Keratinocyte (primary cell): ENCODE data around the gene MAB21L4. TPM values are rescaled to one million over a fixed set of nuclear protein-coding genes. Genes with fewer than 3 reads are reported as not detected.

ENCODE experiments used
- DNase-seq: peaks from one replicate; pipeline ENCODE4 v3.0.0-alpha.2; 2011; ENCODE audit warnings: low read depth, missing footprints, low spot score
- FAIRE-seq: peaks from 2 replicates; lab custom pipeline; 2011; peaks lifted over from hg19 to GRCh38; lab: Jason Lieb, UNC
- H2AFZ ChIP-seq: 2 replicates; pipeline ENCODE4 v1.6.0; 2012; ENCODE audit warnings: low read length, control low read depth, inconsistent platforms; ENCODE audit not compliant: control insufficient read depth
- H3K27ac ChIP-seq: 2 replicates; pipeline ENCODE4 v1.5.1; 2011; ENCODE audit warnings: low read length; ENCODE audit not compliant: control insufficient read depth, insufficient read depth
- H3K27me3 ChIP-seq: 3 replicates; pipeline ENCODE4 v1.6.0; 2011; ENCODE audit warnings: low read length; ENCODE audit not compliant: control insufficient read depth, insufficient read depth; ENCODE audit errors: extremely low read depth
- H3K36me3 ChIP-seq, 2 experiments: 2 replicates in 1 of 2; 3 replicates in 1 of 2; pipeline ENCODE4 v1.5.1; 2011; ENCODE audit warnings: low read length in 2 of 2, mild to moderate bottlenecking in 1 of 2; ENCODE audit not compliant: control insufficient read depth in 2 of 2, insufficient read depth in 2 of 2; ENCODE audit errors: extremely low read depth in 1 of 2
- H3K4me1 ChIP-seq: 3 replicates; pipeline ENCODE4 v1.5.1; 2011; ENCODE audit warnings: low read length; ENCODE audit not compliant: control insufficient read depth, insufficient read depth; ENCODE audit errors: extremely low read depth
- H3K4me2 ChIP-seq: 3 replicates; pipeline ENCODE4 v1.6.0; 2011; ENCODE audit warnings: low read depth, low read length; ENCODE audit not compliant: control insufficient read depth, insufficient read depth; ENCODE audit errors: extremely low read depth
- H3K4me3 ChIP-seq, 3 experiments: fragments of 200-600 bp in 1 of 3; sonication (generic) in 1 of 3; 2 replicates in 2 of 3; 3 replicates in 1 of 3; pipeline ENCODE4 v1.5.1; 2011 to 2016; ENCODE audit warnings: low read length in 3 of 3, mild to moderate bottlenecking in 3 of 3, control low read depth in 2 of 3, inconsistent platforms in 1 of 3, low read depth in 1 of 3, mixed read lengths in 1 of 3, mixed run types in 1 of 3, moderate library complexity in 1 of 3; ENCODE audit not compliant: control insufficient read depth in 2 of 3, insufficient read depth in 2 of 3; ENCODE audit errors: extremely low read depth in 1 of 3
- H3K79me2 ChIP-seq: 2 replicates; pipeline ENCODE4 v1.6.0; 2012; ENCODE audit warnings: low read length; ENCODE audit not compliant: control insufficient read depth, insufficient read depth
- H3K9ac ChIP-seq: 3 replicates; pipeline ENCODE4 v1.6.0; 2011; ENCODE audit warnings: low read length; ENCODE audit not compliant: control insufficient read depth, insufficient read depth; ENCODE audit errors: extremely low read depth
- H3K9me1 ChIP-seq: 3 replicates; pipeline ENCODE4 v1.6.0; 2011; ENCODE audit warnings: low read length; ENCODE audit not compliant: control insufficient read depth, insufficient read depth; ENCODE audit errors: extremely low read depth
- H3K9me3 ChIP-seq: 2 replicates; pipeline ENCODE4 v1.5.1; 2012; ENCODE audit warnings: low read depth, low read length; ENCODE audit not compliant: control insufficient read depth
- H4K20me1 ChIP-seq: 3 replicates; pipeline ENCODE4 v1.6.0; 2011; ENCODE audit warnings: low read length; ENCODE audit not compliant: control insufficient read depth, insufficient read depth; ENCODE audit errors: extremely low read depth
- CTCF ChIP-seq, 3 experiments: IDR thresholded peaks in 1 of 3; conservative IDR thresholded peaks in 1 of 3; optimal IDR thresholded peaks in 1 of 3; 2 replicates in 2 of 3; 3 replicates in 1 of 3; pipeline versions ENCODE3 to v1.5.1; 2011; ENCODE audit warnings: low read length in 3 of 3, mild to moderate bottlenecking in 3 of 3, moderate library complexity in 2 of 3, control low read depth in 1 of 3, inconsistent platforms in 1 of 3; ENCODE audit not compliant: insufficient read depth in 2 of 3; ENCODE audit errors: extremely low read depth in 1 of 3
- EZH2 ChIP-seq: IDR thresholded peaks from one replicate; pipeline ENCODE4 v1.6.1; 2012; ENCODE audit warnings: inconsistent platforms, mild to moderate bottlenecking, low read length, moderate library complexity
- dilution Hi-C: fragments of 300-500 bp; cut with MboI; formaldehyde crosslinking; loops from one replicate; pipeline ENCODE4 v1.7.0; 2020; ENCODE audit warnings: low sequenced_read_pairs; ENCODE audit not compliant: extremely low pct_ligation_motif_present
- polyA plus RNA-seq, 5 experiments: library from polyadenylated mRNA; depleted of rRNA in 3 of 5; stranded (reverse) in 3 of 5; stranded (forward) in 1 of 5; unstranded in 1 of 5; fragments of >200 nt; gene quantifications; 1 replicate in 1 of 5; 2 replicates in 3 of 5; 3 replicates in 1 of 5; pipeline versions ENCODE4 v1.2.1 to v1.2.3, GENCODE V29; 2011 to 2012; ENCODE audit warnings: missing spikeins in 2 of 5, low read depth in 1 of 5, low replicate concordance in 1 of 5

Gene MAB21L4
- polyA plus RNA-seq, 1 donor (not counting 4 experiments of a cell fraction or from before 2014, with no cell fraction given): 0.37 TPM

GRCh38 chr2:240850756-240851077 is 45.2 kb downstream of the MAB21L4 start:
- H2AFZ ChIP-seq: no peak overlapping the region
- FAIRE-seq (no peak), DNase-seq (no peak)
- dilution Hi-C loops: no loop called here
- H3K4me3 ChIP-seq: no peak overlapping the region
- no peaks in the 10 kb centered on the region for H3K9me1 ChIP-seq
- peaks cover 6% of the 10 kb centered on the region for H3K27me3 ChIP-seq
- H3K36me3 ChIP-seq: no peaks in the 10 kb centered on the region
- H4K20me1 ChIP-seq: no peaks in the 10 kb centered on the region
- no peak overlapping the region for H3K27ac ChIP-seq
- no peaks in the 10 kb centered on the region for H3K4me1 ChIP-seq
- no peak overlapping the region for H3K9ac ChIP-seq
- H3K4me2 ChIP-seq: no peak overlapping the region
- no peaks in the 10 kb centered on the region for H3K79me2 ChIP-seq
- peaks cover 5% of the 10 kb centered on the region for H3K9me3 ChIP-seq
- TF ChIP-seq CTCF (optimal IDR thresholded peaks at IDR 0.05 in 1 of 3, IDR thresholded peaks at IDR 0.05 in 1 of 3, conservative IDR thresholded peaks at IDR 0.05 in 1 of 3; ENCODE audit: extremely low read depth in 1 of 3, insufficient read depth in 2 of 3, low read length in 3 of 3) (no peak), EZH2 (no peak)

DNA sequence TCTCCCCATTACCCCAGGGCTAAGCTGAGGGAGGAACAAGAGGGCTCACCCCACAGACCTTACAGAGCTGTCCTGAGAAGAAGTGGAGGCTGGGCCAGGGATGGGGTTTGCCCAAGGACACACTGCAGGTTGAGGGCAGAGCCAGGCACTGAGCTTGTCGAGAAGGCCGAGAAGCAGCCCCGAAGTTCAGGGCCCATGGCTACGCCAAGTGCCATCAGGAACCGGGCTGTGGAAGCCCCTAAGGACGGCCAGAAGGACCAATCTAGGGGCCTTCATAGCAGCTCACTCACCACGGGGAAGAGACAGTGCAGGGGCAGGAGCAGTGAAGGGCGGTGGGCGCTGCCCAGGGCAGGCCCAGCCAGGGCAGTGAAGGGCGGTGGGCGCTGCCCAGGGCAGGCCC is 45.9 kb downstream of the MAB21L4 start:
- Histone ChIP-seq H3K36me3 (no peaks in the 10 kb centered on the region), H4K20me1 (no peaks in the 10 kb centered on the region), H3K9ac (no peak overlapping the region), H2AFZ (no peak overlapping the region), H3K4me2 (no peak overlapping the region), H3K27me3 (peaks cover 6% of the 10 kb centered on the region), H3K4me1 (no peaks in the 10 kb centered on the region), H3K4me3 (no peak overlapping the region), H3K9me1 (no peaks in the 10 kb centered on the region), H3K9me3 (peaks cover 4% of the 10 kb centered on the region), H3K79me2 (no peaks in the 10 kb centered on the region), H3K27ac (no peak overlapping the region)
- TF ChIP-seq EZH2: no peak
- TF ChIP-seq CTCF (optimal IDR thresholded peaks at IDR 0.05 in 1 of 3, IDR thresholded peaks at IDR 0.05 in 1 of 3, conservative IDR thresholded peaks at IDR 0.05 in 1 of 3; ENCODE audit: extremely low read depth in 1 of 3, insufficient read depth in 2 of 3, low read length in 3 of 3): no peak
- dilution Hi-C loops: no loop called here
- DNase-seq: no peak
- FAIRE-seq: no peak
